H9 (cell line): ENCODE measurements around the gene MIGA2. TPM values are rescaled to one million over a fixed set of nuclear protein-coding genes. Genes with fewer than 3 reads are reported as not detected.

Experiments
- DNase-seq: peaks from one replicate; pipeline ENCODE4 v3.0.0-alpha.2; 2017
- H2AFZ ChIP-seq: one replicate; pipeline ENCODE4 v1.6.1; 2013; ENCODE audit warnings: mild to moderate bottlenecking, low read length, control low read depth, moderate library complexity
- H2AK5ac ChIP-seq: 2 replicates; pipeline ENCODE4 v1.6.1; 2013; ENCODE audit warnings: low read length, control low read depth, mixed read lengths; ENCODE audit not compliant: insufficient read length
- H2BK120ac ChIP-seq: one replicate; pipeline ENCODE4 v1.6.1; 2013; ENCODE audit warnings: low read depth, mild to moderate bottlenecking, low read length, control low read depth, inconsistent platforms; ENCODE audit not compliant: poor library complexity, severe bottlenecking
- H2BK12ac ChIP-seq: 2 replicates; pipeline ENCODE4 v1.6.1; 2013; ENCODE audit warnings: low read length, control low read depth, mixed read lengths, low read depth; ENCODE audit not compliant: insufficient read length
- H2BK15ac ChIP-seq: 2 replicates; pipeline ENCODE4 v1.6.1; 2013; ENCODE audit warnings: low read depth, low read length, control low read depth
- H2BK20ac ChIP-seq: one replicate; pipeline ENCODE4 v1.6.1; 2013; ENCODE audit warnings: low read depth, mild to moderate bottlenecking, low read length, control low read depth, inconsistent platforms; ENCODE audit not compliant: poor library complexity, severe bottlenecking
- H2BK5ac ChIP-seq: 2 replicates; pipeline ENCODE4 v1.6.1; 2013; ENCODE audit warnings: low read length, control low read depth, mixed read lengths; ENCODE audit not compliant: insufficient read length
- H3K14ac ChIP-seq: 2 replicates; pipeline ENCODE4 v1.6.1; 2013; ENCODE audit warnings: low read length, control low read depth; ENCODE audit not compliant: insufficient read depth
- H3K18ac ChIP-seq: 2 replicates; pipeline ENCODE4 v1.6.1; 2013; ENCODE audit warnings: low read depth, mild to moderate bottlenecking, mixed read lengths, low read length, control low read depth; ENCODE audit not compliant: insufficient read length
- H3K23ac ChIP-seq: 2 replicates; pipeline ENCODE4 v1.6.1; 2013; ENCODE audit warnings: low read length, control low read depth, mixed read lengths, low read depth; ENCODE audit not compliant: insufficient read length
- H3K23me2 ChIP-seq: 2 replicates; pipeline ENCODE4 v1.6.1; 2013; ENCODE audit warnings: low read depth, mild to moderate bottlenecking, mixed read lengths, low read length, control low read depth; ENCODE audit not compliant: insufficient read length, poor library complexity, severe bottlenecking
- H3K27ac ChIP-seq: 2 replicates; pipeline ENCODE4 v1.5.1; 2013; ENCODE audit warnings: low read length, control low read depth, mixed read lengths, low read depth; ENCODE audit not compliant: insufficient read length
- H3K27me3 ChIP-seq: 2 replicates; pipeline ENCODE4 v1.6.1; 2013; ENCODE audit warnings: low read length, control low read depth, inconsistent platforms; ENCODE audit not compliant: insufficient read depth
- H3K4ac ChIP-seq: 2 replicates; pipeline ENCODE4 v1.6.1; 2013; ENCODE audit warnings: low read depth, mild to moderate bottlenecking, control low read depth, inconsistent platforms, low read length, moderate library complexity
- H3K4me1 ChIP-seq: 2 replicates; pipeline ENCODE4 v1.6.1; 2013; ENCODE audit warnings: low read length, control low read depth, inconsistent platforms; ENCODE audit not compliant: insufficient read depth
- H3K4me2 ChIP-seq: 2 replicates; pipeline ENCODE4 v1.6.1; 2013; ENCODE audit warnings: low read length, control low read depth, mixed read lengths; ENCODE audit not compliant: insufficient read length, insufficient read depth
- H3K56ac ChIP-seq: 2 replicates; pipeline ENCODE4 v1.6.1; 2013; ENCODE audit warnings: low read depth, mild to moderate bottlenecking, mixed read lengths, low read length, control low read depth; ENCODE audit not compliant: insufficient read length
- H3K79me1 ChIP-seq: 2 replicates; pipeline ENCODE4 v1.6.1; 2013; ENCODE audit warnings: low read depth, mild to moderate bottlenecking, moderate library complexity, low read length, control low read depth, inconsistent platforms; ENCODE audit not compliant: insufficient read depth, poor library complexity, severe bottlenecking
- H3K79me2 ChIP-seq: 2 replicates; pipeline ENCODE4 v1.6.1; 2013; ENCODE audit warnings: low read length, control low read depth, inconsistent platforms; ENCODE audit not compliant: insufficient read depth
- H3K9ac ChIP-seq: 2 replicates; pipeline ENCODE4 v1.6.1; 2013; ENCODE audit warnings: low read length, control low read depth, mixed read lengths; ENCODE audit not compliant: insufficient read length; ENCODE audit errors: extremely low read depth
- H3K9me3 ChIP-seq: one replicate; pipeline ENCODE4 v1.6.1; 2013; ENCODE audit warnings: low read depth, low read length, inconsistent platforms; ENCODE audit not compliant: control insufficient read depth
- H3T11ph ChIP-seq: one replicate; pipeline ENCODE4 v1.6.1; 2013; ENCODE audit warnings: mild to moderate bottlenecking, low read length, control low read depth, inconsistent platforms
- H4K20me1 ChIP-seq: one replicate; pipeline ENCODE4 v1.6.1; 2013; ENCODE audit not compliant: control insufficient read depth, insufficient read length, insufficient read depth
- H4K5ac ChIP-seq: 2 replicates; pipeline ENCODE4 v1.6.1; 2013; ENCODE audit warnings: low read depth, mild to moderate bottlenecking, mixed read lengths, low read length, control low read depth; ENCODE audit not compliant: insufficient read length
- H4K8ac ChIP-seq: replicated peaks from 2 replicates; pipeline ENCODE4 v1.6.1; 2013; ENCODE audit warnings: low read length, control low read depth, mixed read lengths, low read depth; ENCODE audit not compliant: insufficient read length
- H4K91ac ChIP-seq: 2 replicates; pipeline ENCODE4 v1.6.1; 2013; ENCODE audit warnings: low read depth, mild to moderate bottlenecking, moderate library complexity, mixed read lengths, low read length, control low read depth; ENCODE audit not compliant: insufficient read length
- H3K27ac Mint-ChIP-seq, 3 experiments: 2 replicates in 2 of 3; 3 replicates in 1 of 3; pipeline ENCODE4 v1.8.0; 2020 to 2021; ENCODE audit warnings: mixed read lengths in 3 of 3, mild to moderate bottlenecking in 1 of 3, moderate library complexity in 1 of 3
- H3K27me3 Mint-ChIP-seq: 2 replicates; pipeline ENCODE4 v1.8.0; 2021; ENCODE audit warnings: low read depth, mild to moderate bottlenecking, moderate library complexity, mixed read lengths
- H3K36me3 Mint-ChIP-seq, 3 experiments: 2 replicates in 2 of 3; 3 replicates in 1 of 3; pipeline ENCODE4 v1.8.0; 2020 to 2021; ENCODE audit warnings: low read depth in 3 of 3, mixed read lengths in 3 of 3; ENCODE audit not compliant: insufficient read depth in 1 of 3
- H3K4me1 Mint-ChIP-seq, 2 experiments: 2 replicates each; pipeline ENCODE4 v1.8.0; 2020; ENCODE audit warnings: mixed read lengths in 2 of 2
- H3K4me3 Mint-ChIP-seq, 2 experiments: 2 replicates in 1 of 2; 3 replicates in 1 of 2; pipeline ENCODE4 v1.8.0; 2020 to 2021; ENCODE audit warnings: mild to moderate bottlenecking in 2 of 2, mixed read lengths in 2 of 2, moderate library complexity in 1 of 2
- H3K9me3 Mint-ChIP-seq, 2 experiments: 2 replicates in 1 of 2; 3 replicates in 1 of 2; pipeline ENCODE4 v1.8.0; 2020; ENCODE audit warnings: mild to moderate bottlenecking in 2 of 2, mixed read lengths in 2 of 2, moderate library complexity in 1 of 2
- CTCF ChIP-seq: fragments of 200-600 bp; sonication (generic); conservative IDR thresholded peaks from 3 replicates; pipeline ENCODE4 v1.8.0; 2021; ENCODE audit warnings: antibody characterized with exemption, mild to moderate bottlenecking
- WGBS: extraction: QIAGEN DNeasy Blood & Tissue Kit; methylation state at CpG from one replicate; pipeline ENCODE4 v1.1.7; 2013; ENCODE audit warnings: missing lambda C conversion rate, low lambda C conversion rate, mixed read lengths; ENCODE audit not compliant: insufficient read length; ENCODE audit errors: extremely low coverage; 5-methylcytosine and 5-hydroxymethylcytosine counted together
- total RNA-seq: library from RNA; stranded (reverse); gene quantifications from 2 replicates; pipeline ENCODE4 v1.2.1, GENCODE V29; 2021

The MIGA2 gene
- total RNA-seq, 1 experiment from 2014 or later = 37.8 TPM

- Histone ChIP-seq H2BK5ac (no peak overlapping the region), H2AK5ac (no peak overlapping the region), H3K56ac (no peak overlapping the region), H4K91ac (no peak overlapping the region), H3K27me3 (no peaks in the 10 kb centered on the region), H2BK15ac (no peak overlapping the region), H4K20me1 (no peaks in the 10 kb centered on the region), H3K18ac (no peak overlapping the region), H3K79me2 (no peaks in the 10 kb centered on the region), H3K79me1 (no peaks in the 10 kb centered on the region), H3K23ac (no peak overlapping the region), H3K14ac (no peak overlapping the region), H4K5ac (no peak overlapping the region), H3K27ac (no peak overlapping the region), H3K4me2 (no peak overlapping the region), H2BK12ac (no peak overlapping the region), H3K9me3 (no peaks in the 10 kb centered on the region), H3K4me1 (no peaks in the 10 kb centered on the region; the same call in 1 of the 2 replicates), H2BK20ac (no peak overlapping the region), H2BK120ac (no peak overlapping the region), H4K8ac (no peak overlapping the region), H2AFZ (no peak overlapping the region), H3K23me2 (no peaks in the 10 kb centered on the region), H3K4ac (no peak overlapping the region), H3K9ac (no peak overlapping the region), H3T11ph (no peak overlapping the region)
- peak; percentile 85 for DNase-seq
- Mint-ChIP-seq H3K36me3 (peaks cover 0 to 9% (median 1%) of the 10 kb centered on the region in 3 experiments; a peak in 3 of 7 replicates), H3K27ac (no peak overlapping the region), H3K4me3 (no peak overlapping the region), H3K9me3 (no peaks in the 10 kb centered on the region), H3K4me1 (peaks cover 6 to 10% of the 10 kb centered on the region in 2 experiments; a peak in 3 of 4 replicates), H3K27me3 (peaks cover 24% of the 10 kb centered on the region)
- WGBS = no CpG with 5 or more reads among the region's 14 CpGs
- peak; percentile 76 for TF ChIP-seq CTCF
These were observed 66.6 kb downstream of the MIGA2 start for GRCh38 chr9:129102791-129103594.
